ENCODE data around the gene TBC1D3B.
"Not testable (repeated sequence)": the region's sequence is repeated elsewhere in the genome, so short reads cannot be mapped to it uniquely, and the experiment has no call there.

The TBC1D3B gene

GRCh38 chr17:36130346-36130745 is 46.1 kb downstream of the TBC1D3B start:
- H3K4me3 Mint-ChIP-seq = no peak overlapping the region
- H3K9me3 Mint-ChIP-seq = peaks cover 3% of the 10 kb centered on the region
- H3K27ac Mint-ChIP-seq = no peak overlapping the region
- no peaks in the 10 kb centered on the region for H3K27me3 Mint-ChIP-seq
- peaks cover 77% of the 10 kb centered on the region for H3K4me1 Mint-ChIP-seq
- H3K36me3 Mint-ChIP-seq = peaks cover 11% of the 10 kb centered on the region
- no peak for ATAC-seq

- no peak for ATAC-seq
- Mint-ChIP-seq H3K4me1 (peaks cover 71% of the 10 kb centered on the region), H3K27ac (no peak overlapping the region), H3K36me3 (peaks cover 16% of the 10 kb centered on the region), H3K4me3 (no peak overlapping the region), H3K27me3 (no peaks in the 10 kb centered on the region), H3K9me3 (peaks cover 3% of the 10 kb centered on the region)
Observed at GRCh38 chr17:36129616-36130015, 46.8 kb downstream of the TBC1D3B start.

- Mint-ChIP-seq H3K27ac (no peak overlapping the region), H3K4me1 (peaks cover 61% of the 10 kb centered on the region), H3K9me3 (peaks cover 3% of the 10 kb centered on the region), H3K36me3 (peaks cover 16% of the 10 kb centered on the region), H3K27me3 (no peaks in the 10 kb centered on the region), H3K4me3 (no peak overlapping the region)
- no peak for ATAC-seq
Observed at GRCh38 chr17:36128411-36128978, 47.9 kb downstream of the TBC1D3B start.

GRCh38 chr17:36127911-36128310 is 48.5 kb downstream of the TBC1D3B start:
- H3K27ac Mint-ChIP-seq = peak overlapping the region; percentile 65
- no peak overlapping the region for H3K4me3 Mint-ChIP-seq
- H3K4me1 Mint-ChIP-seq = peaks cover 55% of the 10 kb centered on the region
- ATAC-seq = peak; percentile 14
- peaks cover 16% of the 10 kb centered on the region for H3K36me3 Mint-ChIP-seq
- peaks cover 3% of the 10 kb centered on the region for H3K9me3 Mint-ChIP-seq
- no peaks in the 10 kb centered on the region for H3K27me3 Mint-ChIP-seq

- Mint-ChIP-seq H3K27ac (peak overlapping the region; percentile 65), H3K27me3 (no peaks in the 10 kb centered on the region), H3K9me3 (peaks cover 3% of the 10 kb centered on the region), H3K4me1 (peaks cover 50% of the 10 kb centered on the region), H3K4me3 (peak overlapping the region; percentile 40), H3K36me3 (peaks cover 16% of the 10 kb centered on the region)
- peak; percentile 97 for ATAC-seq
Observed at GRCh38 chr17:36127199-36127893, 49.1 kb downstream of the TBC1D3B start.

GRCh38 chr17:36124879-36125824 is 51.3 kb downstream of the TBC1D3B start:
- Mint-ChIP-seq H3K4me1 (peaks cover 39% of the 10 kb centered on the region), H3K27me3 (no peaks in the 10 kb centered on the region), H3K4me3 (no peak overlapping the region), H3K27ac (no peak overlapping the region), H3K9me3 (peaks cover 7% of the 10 kb centered on the region), H3K36me3 (peaks cover 16% of the 10 kb centered on the region)
- no peak for ATAC-seq

GRCh38 chr17:36123431-36123830 is 53.0 kb downstream of the TBC1D3B start:
- no peak for ATAC-seq
- peaks cover 31% of the 10 kb centered on the region for H3K4me1 Mint-ChIP-seq
- H3K27me3 Mint-ChIP-seq = no peaks in the 10 kb centered on the region
- H3K36me3 Mint-ChIP-seq = peaks cover 16% of the 10 kb centered on the region
- no peak overlapping the region for H3K27ac Mint-ChIP-seq
- no peak overlapping the region for H3K4me3 Mint-ChIP-seq
- peaks cover 9% of the 10 kb centered on the region for H3K9me3 Mint-ChIP-seq

- H3K27ac Mint-ChIP-seq, H3K27me3 Mint-ChIP-seq, ATAC-seq, H3K9me3 Mint-ChIP-seq, H3K4me3 Mint-ChIP-seq: not testable (repeated sequence)
- H3K36me3 Mint-ChIP-seq = peaks cover 11% of the 10 kb centered on the region
- H3K4me1 Mint-ChIP-seq = peaks cover 29% of the 10 kb centered on the region
Observed at GRCh38 chr17:36121099-36121498, 55.3 kb downstream of the TBC1D3B start.

GRCh38 chr17:36120221-36120620 is 56.2 kb downstream of the TBC1D3B start:
- no peak overlapping the region for H3K4me3 Mint-ChIP-seq
- H3K36me3 Mint-ChIP-seq = peaks cover 3% of the 10 kb centered on the region
- no peak for ATAC-seq
- H3K27me3 Mint-ChIP-seq = no peaks in the 10 kb centered on the region
- H3K27ac Mint-ChIP-seq = no peak overlapping the region
- H3K4me1 Mint-ChIP-seq = peaks cover 35% of the 10 kb centered on the region
- peaks cover 6% of the 10 kb centered on the region for H3K9me3 Mint-ChIP-seq

GRCh38 chr17:36118477-36119353 is 57.7 kb downstream of the TBC1D3B start:
- Mint-ChIP-seq H3K9me3 (peaks cover 11% of the 10 kb centered on the region), H3K27ac (peak overlapping the region; percentile 65), H3K36me3 (no peaks in the 10 kb centered on the region), H3K27me3 (no peaks in the 10 kb centered on the region), H3K4me3 (no peak overlapping the region), H3K4me1 (peaks cover 35% of the 10 kb centered on the region)
- peak; percentile 66 for ATAC-seq

GRCh38 chr17:36117505-36118382 is 58.7 kb downstream of the TBC1D3B start:
- Mint-ChIP-seq H3K4me3 (no peak overlapping the region), H3K36me3 (peaks cover 4% of the 10 kb centered on the region), H3K4me1 (peaks cover 35% of the 10 kb centered on the region), H3K9me3 (peaks cover 14% of the 10 kb centered on the region), H3K27ac (peak overlapping the region; percentile 65), H3K27me3 (no peaks in the 10 kb centered on the region)
- ATAC-seq = peak; percentile 74
